Measurements from ENCODE around the gene OR6N2. TPM values are rescaled to one million over a fixed set of nuclear protein-coding genes. Genes with fewer than 3 reads are reported as not detected.

OR6N2 gene
- total and polyA plus RNA-seq, 4 donors: not detected

- Histone ChIP-seq H3K27ac (ENCODE audit: low read depth in 1 of 2, low read length in 2 of 2) (peak overlapping the region in 1 of 2 donors; percentile 42), H3K9me3 (ENCODE audit: control insufficient read depth in 4 of 4, low read length in 3 of 4) (no peaks in the 10 kb centered on the region), H3K4me3 (ENCODE audit: low read depth in 1 of 3, low read length in 3 of 3) (no peak overlapping the region), H3K9ac (ENCODE audit: low read depth in 1 of 2, low read length in 2 of 2) (no peak overlapping the region), H3K4me1 (ENCODE audit: control insufficient read depth in 4 of 4, insufficient read depth in 4 of 4, low read length in 3 of 4) (no peaks in the 10 kb centered on the region), H3K36me3 (ENCODE audit: control insufficient read depth in 4 of 4, insufficient read depth in 3 of 4, low read depth in 1 of 4, low read length in 3 of 4) (no peaks in the 10 kb centered on the region), H3K27me3 (ENCODE audit: control insufficient read depth in 4 of 4, insufficient read depth in 4 of 4, low read length in 3 of 4) (peaks cover 0 to 2% (median 0%) of the 10 kb centered on the region in 4 donors)
- TF ChIP-seq, protein P1, sequence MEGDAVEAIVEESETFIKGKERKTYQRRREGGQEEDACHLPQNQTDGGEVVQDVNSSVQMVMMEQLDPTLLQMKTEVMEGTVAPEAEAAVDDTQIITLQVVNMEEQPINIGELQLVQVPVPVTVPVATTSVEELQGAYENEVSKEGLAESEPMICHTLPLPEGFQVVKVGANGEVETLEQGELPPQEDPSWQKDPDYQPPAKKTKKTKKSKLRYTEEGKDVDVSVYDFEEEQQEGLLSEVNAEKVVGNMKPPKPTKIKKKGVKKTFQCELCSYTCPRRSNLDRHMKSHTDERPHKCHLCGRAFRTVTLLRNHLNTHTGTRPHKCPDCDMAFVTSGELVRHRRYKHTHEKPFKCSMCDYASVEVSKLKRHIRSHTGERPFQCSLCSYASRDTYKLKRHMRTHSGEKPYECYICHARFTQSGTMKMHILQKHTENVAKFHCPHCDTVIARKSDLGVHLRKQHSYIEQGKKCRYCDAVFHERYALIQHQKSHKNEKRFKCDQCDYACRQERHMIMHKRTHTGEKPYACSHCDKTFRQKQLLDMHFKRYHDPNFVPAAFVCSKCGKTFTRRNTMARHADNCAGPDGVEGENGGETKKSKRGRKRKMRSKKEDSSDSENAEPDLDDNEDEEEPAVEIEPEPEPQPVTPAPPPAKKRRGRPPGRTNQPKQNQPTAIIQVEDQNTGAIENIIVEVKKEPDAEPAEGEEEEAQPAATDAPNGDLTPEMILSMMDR (IDR thresholded peaks at IDR 0.05; ENCODE audit: low read depth, low read length, missing input control): no peak
- TF ChIP-seq RXRA (IDR thresholded peaks at IDR 0.05) (no peak), NR2F2 (IDR thresholded peaks at IDR 0.05) (no peak), HNF4A (conservative IDR thresholded peaks at IDR 0.05) (no peak), HNF4G (IDR thresholded peaks at IDR 0.05) (no peak), TAF1 (conservative IDR thresholded peaks at IDR 0.05) (no peak)
- TF ChIP-seq, protein P2, sequence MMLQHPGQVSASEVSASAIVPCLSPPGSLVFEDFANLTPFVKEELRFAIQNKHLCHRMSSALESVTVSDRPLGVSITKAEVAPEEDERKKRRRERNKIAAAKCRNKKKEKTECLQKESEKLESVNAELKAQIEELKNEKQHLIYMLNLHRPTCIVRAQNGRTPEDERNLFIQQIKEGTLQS (IDR thresholded peaks at IDR 0.05): no peak
- TF ChIP-seq, protein P3, sequence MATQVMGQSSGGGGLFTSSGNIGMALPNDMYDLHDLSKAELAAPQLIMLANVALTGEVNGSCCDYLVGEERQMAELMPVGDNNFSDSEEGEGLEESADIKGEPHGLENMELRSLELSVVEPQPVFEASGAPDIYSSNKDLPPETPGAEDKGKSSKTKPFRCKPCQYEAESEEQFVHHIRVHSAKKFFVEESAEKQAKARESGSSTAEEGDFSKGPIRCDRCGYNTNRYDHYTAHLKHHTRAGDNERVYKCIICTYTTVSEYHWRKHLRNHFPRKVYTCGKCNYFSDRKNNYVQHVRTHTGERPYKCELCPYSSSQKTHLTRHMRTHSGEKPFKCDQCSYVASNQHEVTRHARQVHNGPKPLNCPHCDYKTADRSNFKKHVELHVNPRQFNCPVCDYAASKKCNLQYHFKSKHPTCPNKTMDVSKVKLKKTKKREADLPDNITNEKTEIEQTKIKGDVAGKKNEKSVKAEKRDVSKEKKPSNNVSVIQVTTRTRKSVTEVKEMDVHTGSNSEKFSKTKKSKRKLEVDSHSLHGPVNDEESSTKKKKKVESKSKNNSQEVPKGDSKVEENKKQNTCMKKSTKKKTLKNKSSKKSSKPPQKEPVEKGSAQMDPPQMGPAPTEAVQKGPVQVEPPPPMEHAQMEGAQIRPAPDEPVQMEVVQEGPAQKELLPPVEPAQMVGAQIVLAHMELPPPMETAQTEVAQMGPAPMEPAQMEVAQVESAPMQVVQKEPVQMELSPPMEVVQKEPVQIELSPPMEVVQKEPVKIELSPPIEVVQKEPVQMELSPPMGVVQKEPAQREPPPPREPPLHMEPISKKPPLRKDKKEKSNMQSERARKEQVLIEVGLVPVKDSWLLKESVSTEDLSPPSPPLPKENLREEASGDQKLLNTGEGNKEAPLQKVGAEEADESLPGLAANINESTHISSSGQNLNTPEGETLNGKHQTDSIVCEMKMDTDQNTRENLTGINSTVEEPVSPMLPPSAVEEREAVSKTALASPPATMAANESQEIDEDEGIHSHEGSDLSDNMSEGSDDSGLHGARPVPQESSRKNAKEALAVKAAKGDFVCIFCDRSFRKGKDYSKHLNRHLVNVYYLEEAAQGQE (IDR thresholded peaks at IDR 0.05): no peak
- DNase-seq (ENCODE audit: low spot score): no peak
- WGBS: 69% methylated on average over 2 of the region's 2 CpGs
Observed at GRCh38 chr1:158800526-158800925, 19.5 kb upstream of the OR6N2 start.

DNA sequence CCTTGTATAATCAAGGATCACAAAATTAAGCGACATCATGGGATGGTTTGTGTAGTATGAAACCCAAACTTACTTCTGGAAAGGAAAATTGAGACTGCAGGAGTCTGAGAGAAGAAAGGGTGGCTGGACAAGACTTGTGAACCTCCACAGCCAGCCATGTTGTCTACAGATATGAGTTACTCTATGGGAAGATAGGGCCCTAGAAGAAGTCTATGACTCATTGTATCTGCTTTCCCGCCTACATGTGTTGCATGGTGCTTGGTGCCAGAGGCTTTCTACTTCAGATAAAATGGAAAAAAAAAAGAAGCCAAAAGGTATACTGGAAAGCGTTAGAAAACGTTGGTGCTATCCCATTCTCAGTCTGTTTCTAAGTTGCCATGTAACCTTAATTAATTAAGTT, 18.7 kb upstream of the OR6N2 start:
- no peak overlapping the region for H3K27ac ChIP-seq (ENCODE audit: low read depth in 1 of 2, low read length in 2 of 2)
- H3K9me3 ChIP-seq (ENCODE audit: control insufficient read depth in 4 of 4, low read length in 3 of 4): no peaks in the 10 kb centered on the region
- H3K4me3 ChIP-seq (ENCODE audit: low read depth in 1 of 3, low read length in 3 of 3): no peak overlapping the region
- H3K36me3 ChIP-seq (ENCODE audit: control insufficient read depth in 4 of 4, insufficient read depth in 3 of 4, low read depth in 1 of 4, low read length in 3 of 4): no peaks in the 10 kb centered on the region
- peaks cover 0 to 2% (median 0%) of the 10 kb centered on the region in 4 donors for H3K27me3 ChIP-seq (ENCODE audit: control insufficient read depth in 4 of 4, insufficient read depth in 4 of 4, low read length in 3 of 4)
- no peak for DNase-seq (ENCODE audit: low spot score)
- TF ChIP-seq FOXA2 (IDR thresholded peaks at IDR 0.05) (no peak), RAD21 (IDR thresholded peaks at IDR 0.05) (no peak), RXRA (IDR thresholded peaks at IDR 0.05) (no peak), HNF4G (IDR thresholded peaks at IDR 0.05) (no peak), HNF4A (conservative IDR thresholded peaks at IDR 0.05) (no peak), SP1 (IDR thresholded peaks at IDR 0.05) (no peak), ZBTB33 (IDR thresholded peaks at IDR 0.05) (no peak), TAF1 (conservative IDR thresholded peaks at IDR 0.05) (no peak), FOXA1 (IDR thresholded peaks at IDR 0.05) (no peak), JUND (IDR thresholded peaks at IDR 0.05) (no peak), NR2F2 (IDR thresholded peaks at IDR 0.05) (no peak), YY1 (IDR thresholded peaks at IDR 0.05) (no peak), GABPA (IDR thresholded peaks at IDR 0.05 in 1 of 2, conservative IDR thresholded peaks at IDR 0.05 in 1 of 2) (no peak), MAX (IDR thresholded peaks at IDR 0.05) (no peak)
- TF ChIP-seq, protein P2 (IDR thresholded peaks at IDR 0.05): no peak
- TF ChIP-seq, protein P1 (IDR thresholded peaks at IDR 0.05; ENCODE audit: low read depth, low read length, missing input control): no peak
- TF ChIP-seq, protein P3 (IDR thresholded peaks at IDR 0.05): no peak
- no peak overlapping the region for H3K9ac ChIP-seq (ENCODE audit: low read depth in 1 of 2, low read length in 2 of 2)
- 73% methylated on average over 4 of the region's 4 CpGs for WGBS
- no peaks in the 10 kb centered on the region for H3K4me1 ChIP-seq (ENCODE audit: control insufficient read depth in 4 of 4, insufficient read depth in 4 of 4, low read length in 3 of 4)
